ENCODE data around the gene ALK.

DNA sequence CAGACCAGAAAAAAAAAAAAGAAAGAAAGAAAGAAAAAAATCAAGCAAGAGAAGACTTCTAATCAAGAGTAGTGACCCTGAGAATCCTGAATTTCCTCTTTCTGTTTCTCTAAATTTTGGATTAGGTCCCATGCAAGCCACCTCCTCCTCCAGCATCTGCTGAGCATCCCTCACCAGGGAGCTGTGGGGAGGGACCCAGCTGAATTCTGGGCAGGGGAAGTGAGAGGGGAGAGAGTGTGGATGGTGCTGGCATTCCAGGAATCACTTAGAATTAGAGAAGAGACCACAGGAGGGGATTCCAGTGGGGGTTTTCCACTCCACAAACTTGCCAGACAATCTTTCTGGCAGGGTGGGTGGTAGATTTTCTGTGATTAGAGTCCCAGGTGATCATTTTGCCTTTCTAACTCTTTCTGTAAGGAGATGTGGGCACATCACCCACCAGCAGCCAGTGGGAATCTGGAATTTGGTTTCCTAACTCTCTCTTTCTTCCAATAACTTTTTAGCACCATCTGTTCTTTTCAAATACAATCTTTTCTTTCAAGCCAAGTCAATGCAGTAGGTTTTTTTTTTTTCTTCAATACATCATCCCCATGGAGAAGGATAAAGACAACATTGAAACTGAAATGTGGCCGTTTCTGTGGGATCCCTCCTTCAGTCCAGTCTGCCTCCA, 526.9 kb downstream of the ALK start:
- TF ChIP-seq POLR2AphosphoS5 (IDR thresholded peaks at IDR 0.05; ENCODE audit: low read depth, low read length) (no peak), FOXP2 (optimal IDR thresholded peaks at IDR 0.05; ENCODE audit: borderline replicate concordance, extremely low read depth, extremely low read length, insufficient read depth) (no peak), REST (IDR thresholded peaks at IDR 0.05; ENCODE audit: insufficient read depth in 1 of 2, low read depth in 2 of 2, low read length in 2 of 2) (no peak)
